ENCODE data around the gene MPPE1.

Gene MPPE1

DNA sequence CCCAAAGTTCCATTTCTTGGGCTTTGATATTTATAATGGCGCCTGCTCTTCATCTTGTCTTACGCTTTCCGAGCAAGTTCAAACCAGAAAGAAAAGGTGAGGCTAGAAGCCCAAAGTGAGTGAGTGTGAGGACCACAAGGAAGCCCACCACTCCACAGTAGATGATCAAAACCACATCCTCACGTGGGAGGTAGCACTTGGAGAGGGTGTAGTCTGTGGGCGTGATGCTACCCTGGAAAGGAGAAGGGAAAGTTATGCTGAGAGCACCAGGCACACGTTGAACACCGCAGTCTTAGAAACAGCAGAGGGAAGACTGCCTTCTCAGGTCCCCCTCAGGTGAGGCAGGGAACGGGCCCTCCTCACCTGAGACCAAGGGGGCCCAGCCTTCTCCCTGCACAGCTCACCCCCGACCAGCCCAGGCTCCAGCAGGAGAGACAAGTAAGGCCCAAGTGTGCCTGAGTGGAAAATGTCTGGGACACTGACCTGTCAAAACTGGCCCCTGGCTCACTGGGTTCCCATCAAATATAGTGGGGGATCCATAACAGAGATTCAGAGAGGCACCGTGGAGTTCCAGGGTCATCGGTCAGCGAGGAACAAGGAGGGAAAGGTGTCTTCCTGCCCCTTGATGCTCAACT lies 23.6 kb downstream of the MPPE1 start:
- no peak for DNase-seq (ENCODE audit: low read depth)

GRCh38 chr18:11883153-11883552 lies 25.0 kb downstream of the MPPE1 start:
- DNase-seq (ENCODE audit: low read depth) = no peak

- DNase-seq (ENCODE audit: low read depth) = no peak
Measured at GRCh38 chr18:11882636-11883035, 25.5 kb downstream of the MPPE1 start.

DNA sequence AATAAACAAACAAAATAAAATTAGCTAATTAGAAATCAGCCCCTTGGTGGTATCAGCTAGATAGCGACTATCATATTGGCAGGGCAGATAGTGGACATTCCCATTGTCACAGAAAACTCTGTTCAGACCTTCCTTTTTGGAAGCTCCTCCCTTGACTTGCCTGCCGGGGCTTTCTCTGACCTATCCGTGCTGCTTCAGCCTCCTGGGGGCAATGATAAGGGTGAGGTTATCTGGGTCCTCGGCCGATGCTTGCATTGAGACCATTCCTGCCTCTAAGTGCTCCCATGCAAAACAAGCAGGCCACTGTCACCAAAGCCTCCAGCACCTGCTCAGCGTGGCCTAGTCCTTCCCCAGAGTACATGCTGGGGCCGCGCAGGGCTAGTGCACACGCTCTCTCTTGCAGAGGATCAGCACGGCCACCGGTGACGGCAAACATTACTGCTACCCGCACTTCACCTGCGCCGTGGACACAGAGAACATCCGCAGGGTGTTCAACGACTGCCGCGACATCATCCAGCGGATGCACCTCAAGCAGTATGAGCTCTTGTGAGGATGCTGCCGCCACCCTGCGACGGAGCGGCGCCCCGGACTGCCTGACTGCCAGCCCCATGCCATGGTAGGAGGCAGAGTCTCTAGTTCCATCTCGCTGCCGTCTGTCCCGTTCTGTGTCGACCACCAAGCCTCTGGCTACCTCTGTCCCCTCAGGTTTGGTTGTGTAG lies 27.4 kb downstream of the MPPE1 start:
- DNase-seq (ENCODE audit: low read depth) = no peak

DNA sequence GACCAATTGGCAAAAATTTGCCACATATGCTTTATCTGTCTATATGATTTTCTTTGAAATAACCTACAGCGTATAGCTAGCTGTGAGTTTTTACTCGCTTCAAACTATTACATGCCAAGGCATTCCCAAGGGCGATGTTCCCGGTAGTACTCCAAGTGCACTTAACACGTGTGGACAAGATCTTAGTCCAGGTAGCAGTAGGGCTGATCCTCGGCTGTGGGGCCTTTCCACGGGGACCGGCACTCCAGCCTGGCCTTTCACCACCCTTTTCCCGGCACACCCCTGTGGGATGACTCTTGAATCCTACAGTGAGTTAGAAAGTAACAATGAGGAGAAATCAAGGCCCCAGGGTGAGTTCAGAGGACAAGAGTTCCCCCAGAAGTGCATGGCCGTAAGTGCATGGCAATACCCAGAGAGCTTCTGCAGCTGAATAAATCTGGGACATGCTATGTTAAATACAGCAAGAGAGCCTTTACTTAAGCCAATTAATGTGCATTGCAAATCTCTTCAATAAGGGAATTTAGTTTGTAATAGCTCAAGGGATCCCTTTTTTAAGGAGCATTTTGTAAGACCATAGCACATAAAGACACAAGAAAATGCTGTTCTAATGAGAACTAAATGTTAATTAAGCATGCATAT lies 30.5 kb downstream of the MPPE1 start:
- DNase-seq (ENCODE audit: low read depth) = no peak

GRCh38 chr18:11874676-11875075 lies 33.4 kb downstream of the MPPE1 start:
- no peak for DNase-seq (ENCODE audit: low read depth)

DNA sequence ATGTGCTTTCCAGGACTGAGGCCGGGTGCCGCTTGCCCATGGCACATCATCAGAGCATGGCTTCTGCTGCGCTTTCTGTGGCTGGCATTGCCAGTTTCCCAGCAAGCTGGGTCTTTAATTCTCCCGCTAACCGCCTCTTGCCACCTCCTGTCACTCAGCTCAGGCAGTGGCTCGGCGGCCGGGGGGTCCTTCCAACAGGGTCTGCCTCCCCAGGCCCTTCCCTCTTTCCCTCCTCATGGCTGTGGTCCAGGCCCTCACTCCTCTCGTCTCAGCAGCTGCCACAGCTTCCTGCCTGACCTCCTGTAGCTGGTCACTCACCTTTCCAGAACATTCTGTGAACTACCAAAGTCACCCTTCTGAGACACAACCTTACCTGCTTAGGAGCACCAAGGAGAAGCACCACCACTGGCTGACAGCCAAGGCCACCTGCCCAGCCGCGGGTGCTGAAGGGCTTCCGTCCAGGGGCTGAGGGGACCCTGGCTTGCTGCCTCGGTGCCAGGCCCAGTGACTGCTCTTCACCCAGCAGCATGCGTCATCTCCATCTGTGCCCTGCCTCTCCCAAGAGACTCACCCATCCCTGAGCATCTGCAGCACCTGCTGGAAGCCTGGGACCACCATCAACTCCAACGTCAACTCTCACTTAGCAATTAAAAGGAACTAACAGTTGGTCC lies 34.3 kb downstream of the MPPE1 start:
- no peak for DNase-seq (ENCODE audit: low read depth)

DNA sequence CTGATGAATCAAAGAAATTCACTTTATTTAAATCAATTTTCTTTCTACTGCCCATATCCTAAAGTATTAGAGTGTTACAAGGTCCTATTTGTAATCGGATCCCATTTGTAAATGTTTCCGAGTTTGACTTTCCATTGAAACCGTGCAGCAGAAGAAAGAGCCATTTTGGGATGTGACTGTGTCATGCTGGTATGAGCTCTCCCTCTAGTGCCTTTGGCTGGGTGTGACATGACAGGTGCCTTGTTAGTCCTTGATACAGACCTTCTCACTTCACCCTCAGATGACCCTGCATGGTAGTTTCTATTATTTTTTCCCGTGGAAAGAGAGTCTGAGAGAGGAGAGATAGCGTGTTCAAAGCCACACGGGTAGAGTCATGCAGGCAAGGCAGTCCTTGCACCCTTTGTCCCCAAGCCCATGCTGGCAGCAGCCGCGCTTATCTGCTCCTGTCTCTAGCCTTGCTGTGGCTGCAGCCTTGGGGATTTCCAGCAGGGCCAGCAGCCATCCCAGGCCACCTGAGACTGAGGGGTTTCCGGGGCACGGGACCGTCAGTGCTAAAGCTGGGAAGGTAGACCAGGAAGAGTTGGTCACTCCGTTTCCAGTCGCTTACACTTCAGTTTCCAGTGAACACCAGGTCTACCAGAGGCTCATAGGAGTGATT lies 35.5 kb downstream of the MPPE1 start:
- DNase-seq (ENCODE audit: low read depth) = no peak

DNA sequence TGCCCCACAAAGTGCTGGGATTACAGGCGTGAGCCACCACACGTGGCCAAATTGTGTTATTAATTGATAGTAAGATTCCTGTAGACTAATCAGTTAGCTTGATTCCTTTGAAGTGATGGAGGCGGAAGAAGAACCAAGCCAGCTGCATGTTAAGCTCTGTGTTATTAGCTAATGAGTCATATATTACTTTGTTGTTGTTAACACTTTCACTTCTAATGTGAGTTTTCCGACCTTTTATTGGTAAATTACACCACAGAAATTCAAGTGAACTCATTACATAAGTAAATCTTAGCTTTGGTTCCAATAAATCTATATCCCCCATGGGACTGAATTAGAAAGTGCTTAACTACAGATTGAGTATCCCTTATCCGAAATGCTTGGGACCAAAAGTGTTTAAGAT lies 36.6 kb downstream of the MPPE1 start:
- DNase-seq (ENCODE audit: low read depth) = no peak

DNA sequence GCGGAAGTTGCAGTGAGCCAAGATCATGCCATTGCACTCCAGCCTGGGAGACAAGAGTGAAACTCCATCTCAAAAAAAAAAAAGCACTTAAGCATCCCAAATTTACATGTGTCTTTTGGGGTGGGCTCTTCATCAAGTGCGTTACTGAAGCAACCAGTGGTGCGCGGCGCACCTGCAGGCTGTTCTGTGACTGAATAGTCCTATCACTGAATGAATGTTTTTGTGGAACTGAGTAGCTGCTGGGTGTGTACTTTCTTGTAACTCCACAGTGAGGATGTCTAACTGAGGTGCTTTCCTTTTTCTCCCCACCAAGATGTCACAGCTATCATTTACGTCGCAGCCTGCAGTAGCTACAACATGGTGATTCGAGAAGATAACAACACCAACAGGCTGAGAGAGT lies 39.9 kb downstream of the MPPE1 start:
- DNase-seq (ENCODE audit: low read depth) = no peak

DNA sequence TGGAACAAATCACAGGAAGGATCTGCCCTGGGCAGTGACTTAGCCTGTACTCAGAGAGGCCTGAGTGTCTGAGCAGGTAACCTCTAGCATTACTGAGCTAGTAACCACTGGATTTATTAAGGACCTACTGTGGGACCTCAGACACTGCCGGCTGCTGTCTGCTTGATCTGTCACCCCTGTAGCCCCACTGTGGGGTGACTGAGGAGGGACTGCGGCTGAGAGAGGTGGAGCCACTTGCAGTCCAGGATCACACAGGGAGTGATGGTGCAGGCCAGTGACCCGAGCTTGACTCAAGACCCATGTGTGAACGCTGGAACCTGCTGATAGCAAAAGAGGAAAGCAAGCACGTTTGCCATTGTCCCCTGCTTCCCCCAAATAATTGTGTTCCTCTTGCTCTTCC lies 41.4 kb downstream of the MPPE1 start:
- DNase-seq (ENCODE audit: low read depth) = no peak

DNA sequence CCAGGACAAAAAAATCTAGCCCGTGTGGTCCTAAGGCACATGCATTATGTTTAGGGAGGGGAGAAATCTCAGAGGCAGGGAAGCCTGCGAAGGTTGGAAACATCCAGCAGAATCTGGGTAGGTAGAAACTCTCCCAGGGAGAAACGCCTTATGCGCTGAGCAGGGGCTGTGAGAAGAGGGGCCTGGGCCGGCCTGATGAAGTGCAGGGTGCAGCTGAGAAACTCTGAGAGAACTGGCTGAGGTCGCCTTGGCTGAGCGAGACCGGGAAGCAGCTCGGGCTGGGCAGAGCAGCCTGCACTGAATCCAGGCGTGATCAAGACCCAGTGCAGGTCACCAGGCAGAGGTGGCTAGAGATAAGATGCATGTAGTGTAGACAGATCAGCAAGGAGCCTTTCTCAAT lies 41.8 kb downstream of the MPPE1 start:
- DNase-seq (ENCODE audit: low read depth) = no peak

DNA sequence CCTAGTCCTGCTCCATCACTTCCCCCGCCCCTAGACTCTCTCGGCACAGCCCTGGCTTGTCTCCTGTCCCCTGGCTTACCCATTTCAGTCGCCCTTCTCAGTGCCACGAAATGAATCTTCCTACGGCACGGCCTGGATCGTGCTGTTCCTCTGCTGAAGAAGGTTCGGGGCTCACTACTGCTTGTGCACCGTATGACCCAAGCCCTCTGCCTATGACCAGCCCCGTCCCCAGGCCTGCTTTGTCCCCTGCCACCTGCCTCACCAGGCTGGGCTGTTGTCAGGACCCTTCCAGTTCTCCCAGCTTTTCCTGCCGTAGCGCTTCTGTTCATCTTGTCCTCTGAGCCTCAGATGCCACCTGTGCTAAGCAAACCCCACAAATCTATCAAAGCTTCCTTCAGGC lies 43.0 kb downstream of the MPPE1 start:
- DNase-seq (ENCODE audit: low read depth) = no peak

- no peak for DNase-seq (ENCODE audit: low read depth)
Measured at GRCh38 chr18:11864471-11864870, 43.6 kb downstream of the MPPE1 start.

DNA sequence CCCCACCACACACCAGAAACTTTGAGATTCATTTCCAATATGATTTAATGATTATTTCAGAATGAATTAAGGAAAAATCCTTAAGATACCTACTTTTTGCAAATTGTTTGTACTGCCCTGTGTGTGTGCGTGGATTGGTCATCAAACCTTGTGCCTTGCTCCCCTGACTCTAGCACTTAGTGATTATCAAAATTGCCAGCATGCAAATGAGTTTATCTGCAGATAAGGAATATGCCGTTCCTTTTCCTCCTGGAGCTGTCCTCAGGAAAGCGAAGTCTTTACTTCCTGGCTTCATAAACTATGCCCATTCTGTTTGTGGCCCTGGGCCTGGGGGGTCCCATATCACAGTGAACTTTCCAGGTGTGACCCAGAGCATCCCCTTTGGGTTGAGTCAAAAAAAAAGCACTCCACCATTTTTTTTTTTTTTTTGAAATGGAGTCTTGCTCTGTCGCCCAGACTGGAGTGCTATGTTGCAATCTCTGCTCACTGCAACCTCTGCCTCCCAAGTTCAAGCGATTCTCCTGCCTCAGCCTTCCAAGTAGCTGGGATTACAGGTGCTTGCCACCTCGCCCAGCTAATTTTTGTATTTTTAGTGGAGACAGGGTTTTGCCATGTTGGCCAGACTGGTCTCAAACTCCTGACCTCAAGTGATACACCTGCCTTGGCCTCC lies 45.5 kb downstream of the MPPE1 start:
- no peak for DNase-seq (ENCODE audit: low read depth)

DNA sequence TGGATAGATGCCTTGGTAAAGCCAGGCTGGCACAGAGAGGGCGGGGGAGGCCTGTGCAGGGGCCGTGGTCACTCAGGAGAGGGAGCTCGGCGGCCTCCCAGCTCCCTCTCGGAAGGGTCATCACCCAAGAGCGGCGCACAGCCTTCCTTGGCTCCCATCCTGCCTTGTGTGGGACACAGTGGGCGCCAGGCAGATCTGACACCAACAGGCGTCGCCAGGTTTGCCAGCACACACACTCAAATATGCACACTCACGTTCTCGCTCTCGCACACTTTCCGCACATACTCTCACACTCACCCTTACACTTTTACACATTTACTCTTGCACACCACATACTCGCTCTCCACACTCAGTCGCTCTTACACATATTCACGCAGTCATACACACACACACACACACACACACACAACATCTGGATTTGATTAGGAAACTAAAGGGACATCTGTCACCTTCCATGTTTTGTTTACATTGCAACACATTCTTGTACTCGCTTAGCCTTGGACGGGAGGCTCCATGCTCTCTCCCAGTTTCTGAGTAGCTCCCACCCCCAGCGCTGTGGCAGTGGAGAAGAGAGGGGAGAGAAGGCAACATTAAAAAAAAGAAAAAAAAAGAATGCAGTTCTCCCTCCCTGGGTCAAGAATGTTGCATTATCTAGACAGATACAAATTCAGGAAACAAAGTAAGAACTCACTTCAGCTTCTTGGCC lies 46.4 kb downstream of the MPPE1 start:
- no peak for DNase-seq (ENCODE audit: low read depth)

GRCh38 chr18:11860594-11861450 lies 47.3 kb downstream of the MPPE1 start:
- DNase-seq (ENCODE audit: low read depth) = no peak

DNA sequence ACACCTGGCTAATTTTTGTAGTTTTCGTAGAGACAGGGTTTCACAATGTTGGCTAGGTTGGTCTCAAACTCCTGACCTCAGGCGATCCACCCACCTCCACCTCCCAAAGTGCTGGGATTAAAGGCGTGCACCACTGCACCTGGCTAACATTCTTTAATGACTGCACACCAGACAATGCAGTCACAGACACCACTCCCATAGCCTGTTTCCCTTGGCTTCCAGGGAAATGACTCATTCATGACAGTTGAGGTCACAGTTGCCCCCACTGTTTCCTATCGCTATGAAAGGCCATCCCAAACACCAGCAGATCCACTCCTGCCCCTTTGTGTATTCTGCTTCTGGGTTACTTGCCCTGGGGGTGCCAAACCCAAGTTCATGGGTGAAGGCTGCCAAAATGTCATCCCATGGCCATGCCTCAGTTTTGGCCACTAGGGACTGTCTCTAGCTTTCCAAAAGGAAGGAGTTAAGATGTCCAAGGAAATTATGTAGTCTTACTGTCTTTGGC lies 48.2 kb downstream of the MPPE1 start:
- no peak for DNase-seq (ENCODE audit: low read depth)

DNA sequence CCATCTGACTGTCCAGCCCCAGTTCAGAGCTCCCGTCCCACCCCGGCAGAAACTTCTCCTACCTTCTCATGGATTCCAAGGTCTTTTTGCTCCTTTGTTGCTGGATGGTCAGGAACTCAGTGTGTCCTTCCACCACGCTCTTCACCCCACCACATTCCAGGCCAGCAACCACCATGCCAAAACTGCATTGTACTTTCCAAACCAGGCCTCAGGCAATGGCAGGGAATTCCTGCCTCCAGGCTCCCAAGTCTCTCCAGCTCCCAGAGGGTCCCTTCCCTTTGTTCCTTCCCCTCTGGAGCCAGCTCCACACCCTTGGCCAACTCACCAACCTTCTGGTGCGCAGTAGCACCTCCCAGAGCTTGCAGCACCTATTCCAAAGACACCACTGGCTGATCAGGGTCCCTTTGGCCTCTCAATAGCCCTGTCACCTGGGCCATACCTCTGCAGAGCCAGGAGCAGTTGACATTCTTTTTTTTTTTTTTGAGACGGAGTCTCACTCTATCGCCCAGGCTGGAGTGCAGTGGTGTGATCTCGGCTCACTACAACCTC lies 48.8 kb downstream of the MPPE1 start:
- no peak for DNase-seq (ENCODE audit: low read depth)

Measured in GM04503 (cell line).